CD4-positive, alpha-beta memory T cell (primary cell): Measurements from ENCODE around the gene ABO. TPM values are rescaled to one million over a fixed set of nuclear protein-coding genes. Genes with fewer than 3 reads are reported as not detected.
"Not testable (repeated sequence)": the region's sequence is repeated elsewhere in the genome, so short reads cannot be mapped to it uniquely, and the experiment has no call there.

Experiments used
- CTCF ChIA-PET: fragments of 350-600 bp; sonication (Branson Sonifier 250); formaldehyde crosslinking; loops from one replicate; lab custom pipeline; 2021; ENCODE audit warnings: inconsistent platforms; ENCODE audit not compliant: partially characterized antibody; lab: Charles Lee
- POLR2A ChIA-PET: fragments of 350-600 bp; sonication (Branson Sonifier 250); formaldehyde crosslinking; loops from one replicate; lab custom pipeline; 2021; ENCODE audit not compliant: partially characterized antibody; lab: Charles Lee
- DNase-seq, 5 donors: peaks; one replicate each; pipeline versions ENCODE4 v3.0.0 to v3.0.0-alpha.2; 2020 to 2022; ENCODE audit warnings: mixed read lengths in 1 of 5
- H3K27ac ChIP-seq: one replicate; pipeline ENCODE4 v1.7.0; 2013; ENCODE audit warnings: low read depth, low read length
- H3K27me3 ChIP-seq: 2 replicates; pipeline ENCODE4 v1.7.0; 2013; ENCODE audit warnings: mild to moderate bottlenecking, low read length, moderate library complexity; ENCODE audit not compliant: insufficient read depth
- H3K36me3 ChIP-seq: 2 replicates; pipeline ENCODE4 v1.7.0; 2013; ENCODE audit warnings: mild to moderate bottlenecking, low read length, moderate library complexity; ENCODE audit not compliant: insufficient read depth
- H3K4me1 ChIP-seq: 2 replicates; pipeline ENCODE4 v1.7.0; 2013; ENCODE audit warnings: mild to moderate bottlenecking, low read length, moderate library complexity; ENCODE audit not compliant: insufficient read depth
- H3K4me3 ChIP-seq, 2 donors: one replicate each; pipeline ENCODE4 v1.7.0; 2013; ENCODE audit warnings: low read length in 2 of 2, mild to moderate bottlenecking in 1 of 2
- H3K9me3 ChIP-seq, 2 donors: one replicate each; pipeline ENCODE4 v1.7.0; 2013; ENCODE audit warnings: low read length in 2 of 2, control low read depth in 1 of 2; ENCODE audit not compliant: control insufficient read depth in 1 of 2
- H3K27ac Mint-ChIP-seq, 7 donors: one replicate each; pipeline ENCODE4 v1.8.0; 2020 to 2021; ENCODE audit warnings: mixed read lengths in 7 of 7, mild to moderate bottlenecking in 6 of 7, inconsistent platforms in 3 of 7, moderate library complexity in 3 of 7
- H3K27me3 Mint-ChIP-seq, 2 donors: one replicate each; pipeline ENCODE4 v1.8.0; 2020 to 2021; ENCODE audit warnings: mixed read lengths in 2 of 2
- H3K36me3 Mint-ChIP-seq, 2 donors: one replicate each; pipeline ENCODE4 v1.8.0; 2020 to 2021; ENCODE audit warnings: mixed read lengths in 2 of 2, inconsistent platforms in 1 of 2, mild to moderate bottlenecking in 1 of 2
- H3K4me1 Mint-ChIP-seq, 4 donors: one replicate each; pipeline ENCODE4 v1.8.0; 2020 to 2021; ENCODE audit warnings: mixed read lengths in 4 of 4, mild to moderate bottlenecking in 1 of 4
- H3K4me3 Mint-ChIP-seq, 8 donors: one replicate each; pipeline ENCODE4 v1.8.0; 2020 to 2021; ENCODE audit warnings: mixed read lengths in 8 of 8, mild to moderate bottlenecking in 7 of 8, moderate library complexity in 6 of 8, inconsistent platforms in 3 of 8
- H3K9me3 Mint-ChIP-seq, 8 donors: one replicate each; pipeline ENCODE4 v1.8.0; 2020 to 2021; ENCODE audit warnings: mixed read lengths in 8 of 8, mild to moderate bottlenecking in 5 of 8, inconsistent platforms in 3 of 8, moderate library complexity in 1 of 8
- intact Hi-C: fragments of 100-400 bp; cut with micrococcal nuclease; formaldehyde crosslinking; loops from one replicate; pipeline ENCODE4 v1.15.1; 2023
- polyA plus RNA-seq, 2 donors: library from polyadenylated mRNA; unstranded; fragments of 300-500 nt; fragmentation: Illumina TruSeq; gene quantifications; one replicate each; pipeline ENCODE4 v1.2.3, GENCODE V29; 2021
- total RNA-seq, 2 experiments: library from RNA; stranded (reverse); gene quantifications; one replicate each; pipeline ENCODE4 v1.2.3, GENCODE V29; 2021

ABO gene
- total and polyA plus RNA-seq, 4 experiments from 2014 or later, result 0.29 to 1.7 (median 1.2) TPM; not detected in 1

GRCh38 chr9:133255371-133256135 is 19.4 kb downstream of the ABO start:
- no peaks in the 10 kb centered on the region for H3K27me3 ChIP-seq
- POLR2A ChIA-PET, result no interaction called here
- H3K4me3 ChIP-seq, result no peak overlapping the region
- H3K4me1 Mint-ChIP-seq, result peaks cover 0 to 6% (median 0%) of the 10 kb centered on the region in 4 donors
- H3K27ac ChIP-seq, result no peak overlapping the region
- no peaks in the 10 kb centered on the region for H3K9me3 ChIP-seq
- H3K36me3 ChIP-seq, result no peaks in the 10 kb centered on the region
- H3K4me3 Mint-ChIP-seq, result no peak overlapping the region
- H3K36me3 Mint-ChIP-seq, result no peaks in the 10 kb centered on the region
- DNase-seq, result no peak
- CTCF ChIA-PET, result no interaction called here
- peaks cover 3 to 6% of the 10 kb centered on the region in 2 donors for H3K27me3 Mint-ChIP-seq
- H3K9me3 Mint-ChIP-seq, result peaks cover 0 to 2% (median 0%) of the 10 kb centered on the region in 8 donors
- H3K4me1 ChIP-seq, result peaks cover 10% of the 10 kb centered on the region
- no peak overlapping the region for H3K27ac Mint-ChIP-seq
- intact Hi-C loops, result no loop called here

- ChIA-PET POLR2A (no interaction called here), CTCF (no interaction called here)
- H3K9me3 Mint-ChIP-seq, result peaks cover 0 to 2% (median 0%) of the 10 kb centered on the region in 8 donors
These were observed 20.5 kb downstream of the ABO start for GRCh38 chr9:133254471-133254870.

GRCh38 chr9:133253268-133253667 is 21.7 kb downstream of the ABO start:
- intact Hi-C loops, result no loop called here
- Histone ChIP-seq H3K27me3 (no peaks in the 10 kb centered on the region), H3K9me3 (no peaks in the 10 kb centered on the region), H3K36me3 (no peaks in the 10 kb centered on the region), H3K27ac (no peak overlapping the region), H3K4me3 (no peak overlapping the region), H3K4me1 (peaks cover 10% of the 10 kb centered on the region)
- Mint-ChIP-seq H3K4me3 (no peak overlapping the region), H3K36me3 (no peaks in the 10 kb centered on the region), H3K27me3 (peaks cover 4 to 6% of the 10 kb centered on the region in 2 donors), H3K4me1 (peaks cover 0 to 6% (median 0%) of the 10 kb centered on the region in 4 donors), H3K9me3 (peaks cover 0 to 2% (median 0%) of the 10 kb centered on the region in 8 donors), H3K27ac (no peak overlapping the region)
- ChIA-PET CTCF (interaction anchor here (1.2 kb wide), 1 partner anchor 14 kb away, joined by 3 read pairs; no protein-coding TSS in a partner anchor), POLR2A (no interaction called here)
- DNase-seq, result no peak

More at GRCh38 chr9:133254471-133254870, 20.5 kb downstream of the ABO start:
- Histone ChIP-seq H3K36me3 (no peaks in the 10 kb centered on the region), H3K4me3 (no peak overlapping the region), H3K9me3 (no peaks in the 10 kb centered on the region), H3K27me3 (no peaks in the 10 kb centered on the region), H3K4me1 (peaks cover 10% of the 10 kb centered on the region), H3K27ac (no peak overlapping the region)
- no peaks in the 10 kb centered on the region for H3K36me3 Mint-ChIP-seq
- no peak for DNase-seq
- intact Hi-C loops, result no loop called here
- H3K27me3 Mint-ChIP-seq, result peaks cover 3% of the 10 kb centered on the region in 2 donors
- peaks cover 0 to 6% (median 0%) of the 10 kb centered on the region in 4 donors for H3K4me1 Mint-ChIP-seq
- no peak overlapping the region for H3K4me3 Mint-ChIP-seq
- no peak overlapping the region for H3K27ac Mint-ChIP-seq

GRCh38 chr9:133252301-133253020 is 22.5 kb downstream of the ABO start:
- Mint-ChIP-seq H3K4me3 (peak overlapping the region in 2 of 8 donors; percentile 1 to 38), H3K27ac (no peak overlapping the region), H3K27me3 (peaks cover 4 to 6% of the 10 kb centered on the region in 2 donors), H3K9me3 (peaks cover 0 to 2% (median 0%) of the 10 kb centered on the region in 8 donors), H3K36me3 (no peaks in the 10 kb centered on the region), H3K4me1 (peaks cover 0 to 6% (median 0%) of the 10 kb centered on the region in 4 donors)
- Histone ChIP-seq H3K27me3 (no peaks in the 10 kb centered on the region), H3K9me3 (no peaks in the 10 kb centered on the region), H3K4me3 (peak overlapping the region in 1 of 2 donors; percentile 11), H3K27ac (peak overlapping the region; percentile 17), H3K4me1 (peaks cover 10% of the 10 kb centered on the region), H3K36me3 (no peaks in the 10 kb centered on the region)
- DNase-seq, result no peak
- CTCF ChIA-PET, result interaction anchor here (1.2 kb wide), 1 partner anchor 14 kb away, joined by 3 read pairs; no protein-coding TSS in a partner anchor
- POLR2A ChIA-PET, result no interaction called here
- intact Hi-C loops, result no loop called here

GRCh38 chr9:133251773-133252172 is 23.2 kb downstream of the ABO start:
- Mint-ChIP-seq H3K4me3 (peak overlapping the region in 2 of 8 donors; percentile 1 to 64), H3K27ac (no peak overlapping the region), H3K27me3 (peaks cover 4 to 9% of the 10 kb centered on the region in 2 donors), H3K36me3 (no peaks in the 10 kb centered on the region), H3K9me3 (peaks cover 0 to 2% (median 0%) of the 10 kb centered on the region in 8 donors), H3K4me1 (peaks cover 0 to 6% (median 0%) of the 10 kb centered on the region in 4 donors)
- Histone ChIP-seq H3K4me3 (peak overlapping the region in 1 of 2 donors; percentile 11), H3K27ac (peak overlapping the region; percentile 17), H3K36me3 (no peaks in the 10 kb centered on the region), H3K9me3 (no peaks in the 10 kb centered on the region), H3K4me1 (peaks cover 10% of the 10 kb centered on the region), H3K27me3 (no peaks in the 10 kb centered on the region)
- DNase-seq, result no peak
- ChIA-PET POLR2A (no interaction called here), CTCF (no interaction called here)
- intact Hi-C loops, result no loop called here

GRCh38 chr9:133251221-133251620 is 23.8 kb downstream of the ABO start:
- H3K4me1 Mint-ChIP-seq, H3K27ac ChIP-seq, H3K9me3 ChIP-seq, CTCF ChIA-PET, H3K27me3 ChIP-seq, H3K36me3 Mint-ChIP-seq, intact Hi-C loops, H3K4me3 Mint-ChIP-seq, H3K4me3 ChIP-seq, POLR2A ChIA-PET, DNase-seq, H3K36me3 ChIP-seq, H3K9me3 Mint-ChIP-seq: not testable (repeated sequence)
- H3K27ac Mint-ChIP-seq, result peak overlapping the region in 1 of 7 donors; percentile 55
- H3K4me1 ChIP-seq, result peaks cover 10% of the 10 kb centered on the region
- H3K27me3 Mint-ChIP-seq, result peaks cover 4 to 10% of the 10 kb centered on the region in 2 donors

GRCh38 chr9:133250741-133251170 is 24.2 kb downstream of the ABO start:
- no peaks in the 10 kb centered on the region for H3K9me3 ChIP-seq
- intact Hi-C loops, result no loop called here
- Mint-ChIP-seq H3K27me3 (peaks cover 4 to 12% of the 10 kb centered on the region in 2 donors), H3K4me3 (peak overlapping the region in 1 of 8 donors; percentile 17), H3K27ac (no peak overlapping the region), H3K4me1 (peaks cover 0 to 6% (median 0%) of the 10 kb centered on the region in 4 donors), H3K36me3 (no peaks in the 10 kb centered on the region), H3K9me3 (peaks cover 0 to 2% (median 0%) of the 10 kb centered on the region in 8 donors)
- no peak for DNase-seq
- H3K4me3 ChIP-seq, result no peak overlapping the region
- peaks cover 10% of the 10 kb centered on the region for H3K4me1 ChIP-seq
- H3K27me3 ChIP-seq, result no peaks in the 10 kb centered on the region
- H3K36me3 ChIP-seq, result no peaks in the 10 kb centered on the region
- CTCF ChIA-PET, result no interaction called here
- no peak overlapping the region for H3K27ac ChIP-seq
- POLR2A ChIA-PET, result no interaction called here
